Activated CD4-positive, alpha-beta T cell treated with anti-CD3 and anti-CD28 coated beads, Interleukin-2, amount 50 U/mL, for 1 hour (primary cell): ENCODE data around the gene TYSND1.
"Not testable (repeated sequence)": the region's sequence is repeated elsewhere in the genome, so short reads cannot be mapped to it uniquely, and the experiment has no call there.

Experiments
- DNase-seq: peaks from one replicate; pipeline ENCODE4 v3.0.0-alpha.2; 2020

TYSND1 gene

DNA sequence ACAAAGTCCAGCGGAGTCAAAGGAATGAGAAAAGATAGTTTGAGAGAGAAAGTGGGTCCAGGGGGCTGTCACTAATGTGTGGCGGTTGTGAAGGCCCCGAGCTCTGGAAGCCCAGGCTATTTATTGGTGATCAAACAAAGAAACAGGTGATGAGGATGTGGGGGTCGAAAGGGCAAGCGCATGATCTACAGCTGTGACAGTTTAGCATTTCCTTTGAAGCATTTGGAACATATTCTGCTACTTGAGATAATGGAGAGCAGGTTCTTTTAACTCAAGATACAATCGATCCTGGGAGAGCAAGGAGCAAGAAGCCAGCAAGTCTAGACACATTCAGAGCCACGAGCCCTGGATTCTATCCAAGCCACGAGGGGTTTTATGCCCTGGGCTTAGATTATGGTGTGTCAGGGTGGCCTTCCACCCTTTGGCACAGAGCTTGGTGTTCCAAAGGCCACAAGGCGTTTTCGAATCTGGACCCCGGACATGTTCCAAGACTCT, 45.4 kb downstream of the TYSND1 start:
- not testable (repeated sequence) for DNase-seq

GRCh38 chr10:70098271-70098670, 48.2 kb downstream of the TYSND1 start:
- DNase-seq, result no peak

DNA sequence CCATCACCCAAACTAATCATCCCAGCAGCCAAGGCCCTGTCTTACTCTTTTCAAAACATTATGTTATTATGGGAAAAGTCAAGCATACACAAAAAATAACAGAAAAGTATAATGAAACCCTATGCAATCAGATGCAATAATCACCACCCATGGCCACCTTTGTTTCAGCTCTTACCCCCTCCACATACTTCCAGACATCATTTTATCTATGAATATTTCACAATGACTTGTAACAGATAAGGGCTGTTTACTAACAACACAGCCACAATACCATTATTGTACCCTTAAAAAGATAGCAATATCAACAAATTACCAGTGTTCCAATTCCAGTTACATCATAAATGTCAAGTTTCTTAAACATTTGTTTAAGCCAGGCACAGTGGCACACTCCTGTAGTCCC, 49.0 kb downstream of the TYSND1 start:
- DNase-seq, result no peak

DNA sequence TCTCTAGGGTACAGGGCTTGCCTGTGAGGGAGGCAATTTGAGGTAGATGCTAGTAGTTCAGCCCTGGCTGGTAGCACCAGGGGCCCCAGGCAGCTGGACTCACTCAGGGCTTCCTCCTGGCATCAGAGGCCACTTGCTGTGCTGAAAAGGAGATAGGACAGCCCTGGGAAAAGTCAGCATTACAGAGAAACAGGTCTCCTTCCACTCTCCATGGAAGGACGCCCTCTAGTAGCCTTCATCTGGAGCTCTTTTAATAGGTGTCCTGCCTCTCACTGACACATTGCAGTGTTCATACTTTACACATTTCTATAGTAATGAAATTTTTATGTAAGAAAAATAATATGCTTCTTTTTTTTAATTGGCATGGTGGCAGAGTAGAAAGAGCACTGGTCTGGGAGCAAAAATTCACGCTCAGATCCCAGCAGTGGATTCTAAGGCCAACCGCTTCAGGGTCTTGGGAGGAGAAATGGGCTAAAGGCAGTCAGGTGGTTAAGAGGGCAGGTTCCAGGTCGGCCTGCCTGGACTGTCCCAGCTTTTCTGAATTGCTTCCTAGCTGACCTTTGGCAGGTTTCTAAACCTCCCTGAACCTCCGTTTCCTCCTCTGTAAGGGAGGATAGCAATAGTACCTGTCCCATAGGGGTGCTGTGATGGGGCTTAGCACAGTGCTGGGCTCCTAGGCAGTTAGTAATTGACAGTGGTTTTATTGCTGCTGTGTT, 49.6 kb downstream of the TYSND1 start:
- DNase-seq, result no peak

DNA sequence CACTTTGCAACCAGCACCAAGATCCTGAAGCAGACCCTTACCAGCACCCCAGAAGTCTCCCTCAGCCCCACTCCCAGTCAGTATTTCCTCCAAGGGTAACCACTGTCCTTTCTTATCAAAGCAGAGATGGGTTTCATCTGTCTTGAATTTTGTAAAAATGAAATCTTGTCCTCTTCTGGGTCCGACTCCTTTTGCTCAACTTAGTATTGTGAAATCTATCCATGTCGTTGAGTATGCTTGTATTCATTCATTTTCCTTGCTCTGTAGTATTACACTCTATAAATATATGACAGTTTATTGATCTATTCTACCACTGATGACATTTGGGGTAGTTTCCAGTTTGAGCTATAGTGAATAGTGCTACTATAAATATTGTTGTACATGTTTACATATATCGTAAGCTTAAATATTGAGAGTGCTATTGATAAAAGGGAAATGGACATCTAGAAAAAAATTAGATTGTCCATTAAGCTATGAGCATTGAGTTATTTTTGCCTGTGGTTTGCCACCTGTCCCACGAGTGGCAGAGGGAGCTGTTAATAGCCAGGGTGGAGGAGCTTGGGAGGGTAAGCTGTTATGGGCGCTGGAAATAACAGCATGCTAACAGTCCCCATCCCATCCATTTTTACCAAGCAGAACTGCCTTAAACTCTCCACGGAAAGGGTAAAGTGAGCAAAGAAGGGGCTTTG, 50.3 kb downstream of the TYSND1 start:
- no peak for DNase-seq

DNA sequence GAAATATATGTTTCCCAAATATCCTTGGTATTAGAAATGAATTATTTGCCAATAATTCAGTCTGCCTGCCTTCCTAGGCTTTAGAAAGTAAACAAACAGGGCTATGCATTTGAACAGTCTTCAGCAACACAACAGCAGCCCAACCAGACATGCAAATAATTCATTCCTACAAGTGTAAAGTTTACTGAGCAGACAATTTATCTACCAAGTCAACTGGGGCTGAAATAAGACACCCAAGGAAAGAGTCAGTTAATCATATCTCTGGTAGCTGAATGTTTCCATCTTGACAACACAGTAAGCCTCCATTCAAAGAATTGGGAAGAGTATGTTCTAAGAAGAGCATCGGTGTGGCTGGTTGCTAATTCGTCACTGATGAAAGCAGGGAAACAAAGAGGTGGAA, 52.2 kb downstream of the TYSND1 start:
- no peak for DNase-seq

GRCh38 chr10:70093335-70093944, 53.1 kb downstream of the TYSND1 start:
- DNase-seq, result no peak

DNA sequence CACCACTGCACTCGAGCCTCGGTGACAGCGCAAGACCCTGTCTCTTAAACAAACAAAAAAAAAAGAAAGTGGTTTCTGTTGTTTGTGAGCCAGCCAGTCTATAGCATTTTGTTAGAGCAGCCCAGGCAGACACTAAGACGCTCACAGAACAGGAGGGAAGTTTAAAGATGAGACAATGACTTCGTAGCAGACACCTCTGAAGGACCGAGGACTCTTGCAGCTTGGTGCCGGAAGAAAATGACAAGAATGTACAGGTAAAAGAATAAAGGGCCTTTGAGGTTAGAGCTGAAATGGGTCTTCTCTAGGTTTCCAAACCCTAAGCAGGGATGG, 54.1 kb downstream of the TYSND1 start:
- no peak for DNase-seq

GRCh38 chr10:70090951-70091350, 55.5 kb downstream of the TYSND1 start:
- no peak for DNase-seq

DNA sequence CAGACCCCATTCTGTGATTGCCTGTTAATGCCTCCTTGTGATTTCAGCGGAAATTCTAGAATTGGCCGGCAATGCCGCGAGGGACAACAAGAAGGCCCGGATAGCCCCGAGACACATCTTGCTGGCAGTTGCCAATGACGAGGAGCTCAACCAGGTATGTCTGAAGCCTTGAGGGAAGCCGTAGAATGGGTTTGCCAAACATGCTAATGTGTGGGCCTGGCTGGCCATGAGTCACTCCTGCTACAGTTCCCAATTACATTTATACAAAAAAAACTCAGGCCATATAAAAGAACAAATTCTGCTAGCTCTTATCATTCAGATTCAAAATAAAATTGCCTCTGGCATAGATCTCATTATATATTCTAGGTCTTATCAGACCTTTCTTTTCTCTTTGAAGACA, 56.5 kb downstream of the TYSND1 start:
- DNase-seq, result no peak

GRCh38 chr10:70088308-70088698, 58.2 kb downstream of the TYSND1 start:
- DNase-seq, result no peak
